GM19023 (cell line): Measurements from ENCODE around the gene LRCH2.

ENCODE experiments used
- ATAC-seq: cut with Tn5 transposase; IDR thresholded peaks from one replicate; pipeline ENCODE4 v1.9.1; 2021; ENCODE audit warnings: mild to moderate bottlenecking, moderate library complexity; ENCODE audit not compliant: unreplicated experiment

Gene LRCH2

GRCh38 chrX:115068896-115069295 is 165.0 kb downstream of the LRCH2 start:
- no peak for ATAC-seq

- no peak for ATAC-seq
Observed at GRCh38 chrX:115067812-115068211, 166.1 kb downstream of the LRCH2 start.

- no peak for ATAC-seq
Observed at GRCh38 chrX:115065304-115065703, 168.6 kb downstream of the LRCH2 start.
